Smooth muscle cell of trachea (primary cell): ENCODE results near the gene PLA2G6. TPM values are rescaled to one million over a fixed set of nuclear protein-coding genes. Genes with fewer than 3 reads are reported as not detected.

Source experiments
- total RNA-seq: library from RNA; depleted of rRNA; stranded (reverse); fragments of >200 nt; gene quantifications from 2 replicates; pipeline ENCODE4 v1.2.1, GENCODE V29; 2014

Gene PLA2G6, protein sequence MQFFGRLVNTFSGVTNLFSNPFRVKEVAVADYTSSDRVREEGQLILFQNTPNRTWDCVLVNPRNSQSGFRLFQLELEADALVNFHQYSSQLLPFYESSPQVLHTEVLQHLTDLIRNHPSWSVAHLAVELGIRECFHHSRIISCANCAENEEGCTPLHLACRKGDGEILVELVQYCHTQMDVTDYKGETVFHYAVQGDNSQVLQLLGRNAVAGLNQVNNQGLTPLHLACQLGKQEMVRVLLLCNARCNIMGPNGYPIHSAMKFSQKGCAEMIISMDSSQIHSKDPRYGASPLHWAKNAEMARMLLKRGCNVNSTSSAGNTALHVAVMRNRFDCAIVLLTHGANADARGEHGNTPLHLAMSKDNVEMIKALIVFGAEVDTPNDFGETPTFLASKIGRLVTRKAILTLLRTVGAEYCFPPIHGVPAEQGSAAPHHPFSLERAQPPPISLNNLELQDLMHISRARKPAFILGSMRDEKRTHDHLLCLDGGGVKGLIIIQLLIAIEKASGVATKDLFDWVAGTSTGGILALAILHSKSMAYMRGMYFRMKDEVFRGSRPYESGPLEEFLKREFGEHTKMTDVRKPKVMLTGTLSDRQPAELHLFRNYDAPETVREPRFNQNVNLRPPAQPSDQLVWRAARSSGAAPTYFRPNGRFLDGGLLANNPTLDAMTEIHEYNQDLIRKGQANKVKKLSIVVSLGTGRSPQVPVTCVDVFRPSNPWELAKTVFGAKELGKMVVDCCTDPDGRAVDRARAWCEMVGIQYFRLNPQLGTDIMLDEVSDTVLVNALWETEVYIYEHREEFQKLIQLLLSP
- total RNA-seq: 18.0 and 34.2 TPM in 2 replicates

DNA sequence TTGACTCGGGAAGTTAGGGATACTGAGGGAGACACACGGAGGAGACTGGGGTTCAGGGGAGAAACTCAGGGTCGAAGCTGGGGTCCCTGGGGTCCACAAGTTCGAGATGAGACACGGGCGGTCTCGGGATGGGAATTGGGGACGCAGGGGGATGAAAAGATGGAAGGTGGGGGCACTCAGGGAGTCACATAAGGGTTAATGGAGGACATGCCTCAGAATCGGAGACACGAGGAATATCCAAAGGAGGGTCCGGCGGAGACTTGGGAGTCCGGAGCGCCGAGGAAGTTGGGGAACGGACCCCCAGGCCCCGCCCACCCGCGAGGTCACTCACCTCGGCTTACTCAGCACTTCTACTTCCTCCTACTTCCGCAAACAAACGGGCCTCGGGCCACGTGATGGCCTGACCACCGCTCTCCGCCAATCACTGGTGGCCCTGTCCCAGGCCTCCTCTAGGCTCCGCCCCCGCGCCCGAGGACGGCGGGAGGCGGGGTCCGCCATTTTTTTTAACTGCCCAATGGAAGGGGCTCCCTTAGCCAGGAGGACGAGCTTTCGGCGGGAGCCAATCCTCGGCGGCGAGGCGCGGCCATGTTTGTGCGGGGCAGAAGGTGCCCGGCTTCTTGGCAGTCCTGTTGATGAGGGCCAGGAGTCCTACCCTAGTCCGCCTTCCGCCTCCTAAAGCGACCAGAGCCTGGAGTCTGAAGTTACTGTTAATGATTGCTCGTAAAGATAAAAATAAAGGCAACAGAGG lies at the start of gene PLA2G6:
PLA2G6 (minus strand) TSS at position 378 of the 748 bp plus-strand sequence. CDS start 12,404 bp downstream, outside the sequence.

DNA sequence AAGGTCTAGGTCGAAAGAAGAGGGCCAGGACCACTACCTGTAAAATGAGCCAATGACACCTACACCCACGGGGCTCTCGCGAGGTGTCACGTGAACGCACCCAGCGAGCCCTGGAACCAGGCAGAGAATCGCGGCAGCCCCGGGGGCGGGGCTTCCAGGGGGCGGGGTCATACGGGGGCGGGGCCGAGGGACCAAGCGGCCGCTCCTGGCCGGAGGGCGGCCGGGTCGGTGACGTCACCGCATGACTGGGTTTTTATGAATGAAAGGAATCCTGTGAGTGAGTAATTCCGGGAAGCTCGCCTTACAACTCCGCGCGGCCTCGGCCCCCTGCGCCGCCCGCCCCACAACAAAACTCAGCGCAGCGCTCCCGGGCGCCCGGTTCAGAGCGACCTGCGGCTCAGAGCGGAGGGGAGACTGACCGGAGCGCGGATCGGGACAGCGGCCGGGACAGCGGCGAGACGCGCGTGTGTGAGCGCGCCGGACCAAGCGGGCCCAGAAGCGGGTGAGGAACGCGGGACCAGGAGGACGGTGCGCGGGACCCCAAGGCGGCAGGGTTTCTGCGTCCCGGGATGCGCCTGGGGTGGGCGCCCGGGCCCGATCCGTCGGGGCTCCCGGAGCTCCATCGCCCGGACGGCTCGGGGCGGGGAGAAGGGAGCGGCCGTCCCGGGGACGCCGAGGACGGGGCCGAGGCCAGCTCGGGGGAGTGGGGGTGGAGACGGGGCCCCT lies 20.2 kb upstream of the PLA2G6 start, which contains the start of gene MAFF:
MAFF (plus strand) TSS at position 284 of the 726 bp plus-strand sequence. CDS start 11,860 bp downstream, outside the sequence.

DNA sequence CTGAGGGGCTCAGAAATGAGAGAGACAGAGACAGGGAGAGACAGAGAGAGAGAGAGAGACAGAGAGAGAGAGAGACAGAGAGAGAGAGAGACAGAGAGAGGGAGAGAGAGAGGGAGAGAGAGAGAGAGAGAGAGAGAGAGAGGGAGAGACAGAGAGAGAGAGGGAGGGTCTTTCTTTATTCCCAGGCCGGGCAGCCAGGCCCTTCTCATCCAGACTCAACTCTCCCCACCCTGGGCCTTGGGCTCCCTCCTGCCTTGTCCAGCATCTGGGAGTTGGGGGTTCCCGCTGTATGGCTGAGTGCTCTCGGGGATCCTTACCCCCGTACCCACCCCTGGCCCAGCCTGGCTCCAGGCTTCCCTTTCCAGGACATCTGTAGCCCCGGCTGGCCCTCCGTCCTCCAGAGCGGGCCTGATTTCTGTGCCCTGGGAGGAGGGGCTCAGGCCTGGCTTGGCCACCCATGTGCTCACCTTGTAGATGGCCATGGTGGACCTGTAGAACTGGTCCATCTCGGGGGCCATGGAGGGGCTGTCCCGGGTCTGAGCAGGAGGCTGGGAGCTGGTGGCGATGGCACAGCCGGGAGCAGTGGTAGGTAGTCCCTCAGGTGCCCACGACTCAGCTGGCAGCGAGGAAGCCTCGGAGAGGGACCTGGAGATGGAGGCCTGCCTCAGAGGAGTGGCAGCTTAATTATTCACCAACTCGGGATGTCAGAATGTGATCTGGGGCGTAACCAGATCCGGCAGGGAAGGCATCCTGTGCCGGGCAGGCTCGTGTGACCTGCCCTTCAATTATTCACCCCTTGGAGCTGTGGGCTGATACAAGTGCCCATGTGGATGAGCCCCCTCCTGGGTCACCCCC lies 71.4 kb downstream of the PLA2G6 start, which contains the start of gene BAIAP2L2:
BAIAP2L2 (minus strand) TSS at position 677 of the 855 bp plus-strand sequence; CDS start at position 518, 159 bp downstream.

DNA sequence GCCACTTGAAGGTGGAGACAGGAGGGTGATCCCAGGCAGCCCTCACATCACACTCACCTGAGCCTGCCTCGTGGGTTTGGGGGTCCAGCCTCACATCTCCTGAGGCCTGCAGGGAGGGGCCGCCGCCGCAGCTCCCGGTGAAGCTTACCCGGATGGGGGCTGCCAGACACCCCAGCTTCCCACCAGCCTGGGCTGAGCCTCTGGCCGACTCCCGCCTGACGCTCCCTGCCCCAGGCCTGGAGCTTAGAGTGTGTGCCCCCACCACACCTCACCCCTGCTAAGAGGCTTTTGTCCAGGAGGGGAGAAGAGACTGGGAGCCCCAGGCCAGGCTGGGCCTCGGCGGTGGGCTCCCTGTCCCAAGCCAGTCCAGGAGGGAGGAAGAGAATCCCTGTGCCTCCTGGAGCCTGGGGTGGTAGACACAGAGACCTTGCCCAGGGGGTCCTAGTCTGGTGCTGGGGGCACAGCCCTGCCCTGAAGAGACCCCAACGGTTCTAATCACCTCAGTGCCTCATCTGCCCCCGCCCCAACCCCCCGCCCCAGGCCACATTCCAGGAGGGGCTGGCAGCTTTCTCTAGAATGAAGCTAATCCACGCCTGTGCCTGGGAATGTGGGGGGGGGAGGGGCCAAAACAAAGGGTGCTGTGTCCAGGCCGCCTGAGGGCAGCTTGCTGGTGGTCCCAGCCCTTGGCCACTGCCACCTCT lies 97.5 kb downstream of the PLA2G6 start, which contains the start of gene SLC16A8:
SLC16A8 (minus strand) TSS at position 254 of the 701 bp plus-strand sequence. CDS start 1,311 bp downstream, outside the sequence.

Other genes with a start within 250 kb of the PLA2G6 start
- 0.29 and 0.50 TPM in 2 replicates for gene C22orf23, start 228.2 kb downstream of the PLA2G6 start, total RNA-seq
- gene POLR2F, start 228.1 kb downstream of the PLA2G6 start, total RNA-seq: 36.9 and 37.4 TPM in 2 replicates
- not detected in 2 replicates for gene SOX10, start 197.3 kb downstream of the PLA2G6 start, total RNA-seq
- 9.4 and 9.6 TPM in 2 replicates for gene PICK1, start 124.4 kb downstream of the PLA2G6 start, total RNA-seq
- gene SLC16A8, start 97.6 kb downstream of the PLA2G6 start, total RNA-seq: 0.17 TPM in 1 of 2 replicates, not detected in the other
- gene BAIAP2L2, start 71.1 kb downstream of the PLA2G6 start, total RNA-seq: 1.3 and 2.6 TPM in 2 replicates
- 19.3 and 29.3 TPM in 2 replicates for gene MAFF, start 20.2 kb upstream of the PLA2G6 start, total RNA-seq
- 45.8 and 56.6 TPM in 2 replicates for gene TMEM184B, start 91.2 kb upstream of the PLA2G6 start, total RNA-seq
- gene CSNK1E, start 135.6 kb upstream of the PLA2G6 start, total RNA-seq: 81.7 and 108 TPM in 2 replicates